Stimulated activated CD4-positive, alpha-beta T cell treated with anti-CD3 and anti-CD28 coated beads, Interleukin-4, amount 100 ng/mL, for 1 hour (primary cell): ENCODE results near the gene ARMC10.
"Not testable (repeated sequence)": the region's sequence is repeated elsewhere in the genome, so short reads cannot be mapped to it uniquely, and the experiment has no call there.

Experiments used
- DNase-seq: peaks from one replicate; pipeline ENCODE4 v3.0.0-alpha.2; 2020

The ARMC10 gene

GRCh38 chr7:103129702-103130549 lies 55.0 kb downstream of the ARMC10 start:
- no peak for DNase-seq

GRCh38 chr7:103130901-103131624 lies 56.1 kb downstream of the ARMC10 start:
- DNase-seq: no peak

GRCh38 chr7:103132995-103133688 lies 58.2 kb downstream of the ARMC10 start:
- no peak for DNase-seq

GRCh38 chr7:103134836-103135554 lies 60.1 kb downstream of the ARMC10 start:
- DNase-seq: no peak

GRCh38 chr7:103140061-103140460 lies 65.1 kb downstream of the ARMC10 start:
- DNase-seq: no peak

GRCh38 chr7:103140685-103141084 lies 65.7 kb downstream of the ARMC10 start:
- DNase-seq: no peak

- no peak for DNase-seq
Measured at GRCh38 chr7:103141753-103142404, 66.9 kb downstream of the ARMC10 start.

- no peak for DNase-seq
Measured at GRCh38 chr7:103142494-103142893, 67.6 kb downstream of the ARMC10 start.

GRCh38 chr7:103143868-103144267 lies 68.9 kb downstream of the ARMC10 start:
- DNase-seq: no peak

GRCh38 chr7:103144754-103145153 lies 69.8 kb downstream of the ARMC10 start:
- not testable (repeated sequence) for DNase-seq

GRCh38 chr7:103148131-103148993 lies 73.4 kb downstream of the ARMC10 start:
- DNase-seq: no peak
